Measurements from ENCODE around the gene DRAXIN.

DRAXIN gene

DNA sequence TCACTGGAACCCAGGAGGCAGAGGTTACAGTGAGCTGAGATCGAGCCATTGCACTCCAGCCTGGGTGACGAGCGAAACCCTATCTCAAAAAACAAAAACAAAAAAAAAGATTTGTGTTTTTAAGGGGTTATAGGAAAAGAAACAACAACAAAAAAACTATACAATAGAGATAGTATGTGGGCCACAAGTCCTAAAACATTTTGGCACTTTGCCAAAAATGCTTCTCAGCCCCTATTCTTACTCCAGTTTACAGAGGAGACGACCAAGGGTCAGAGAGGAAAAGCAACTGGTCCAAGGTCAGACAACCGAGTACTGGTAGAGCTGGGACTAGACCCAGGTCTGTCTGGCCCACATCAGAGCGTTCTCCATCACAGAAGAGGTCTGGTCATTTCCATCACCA is 33.9 kb upstream of the DRAXIN start:
- DNase-seq, result no peak

DNA sequence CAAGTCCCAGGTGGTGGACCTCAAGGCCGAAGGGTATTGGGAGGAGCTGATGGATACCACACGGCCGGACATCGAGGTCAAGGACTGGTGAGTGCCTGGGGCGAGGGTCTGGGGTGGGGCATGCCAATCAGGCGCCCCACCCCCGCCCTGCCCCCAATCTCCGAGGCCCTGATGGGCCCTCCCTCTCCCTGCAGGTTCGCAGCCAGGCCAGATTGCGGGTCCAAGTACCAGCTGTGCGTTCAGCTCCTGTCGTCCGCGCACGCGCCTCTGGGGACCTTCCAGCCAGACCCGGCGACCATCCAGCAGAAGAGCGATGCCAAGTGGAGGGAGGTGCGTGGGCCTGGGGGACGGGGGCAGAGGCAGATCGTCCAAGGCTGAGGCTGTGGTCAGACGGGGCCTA is 33.0 kb upstream of the DRAXIN start:
- DNase-seq, result no peak

DNA sequence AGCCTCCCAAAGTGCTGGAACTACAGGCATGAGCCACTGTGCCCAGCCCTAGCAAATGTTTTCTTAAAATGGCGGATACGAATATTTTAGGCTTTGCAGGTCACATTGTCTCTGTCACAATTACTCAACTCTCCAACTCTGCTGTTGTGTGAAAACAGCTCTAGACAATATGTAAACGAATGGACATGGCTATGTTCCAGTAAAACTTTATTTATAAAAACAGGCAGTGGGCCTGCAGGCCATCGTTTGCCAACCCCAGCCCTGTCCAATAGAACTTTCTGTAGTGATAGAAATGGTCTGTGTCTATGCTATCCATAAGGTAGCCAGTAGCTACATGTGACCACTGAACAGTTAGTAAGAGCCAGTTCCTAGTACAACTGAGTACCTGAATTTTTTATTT is 31.8 kb upstream of the DRAXIN start:
- no peak for DNase-seq

DNA sequence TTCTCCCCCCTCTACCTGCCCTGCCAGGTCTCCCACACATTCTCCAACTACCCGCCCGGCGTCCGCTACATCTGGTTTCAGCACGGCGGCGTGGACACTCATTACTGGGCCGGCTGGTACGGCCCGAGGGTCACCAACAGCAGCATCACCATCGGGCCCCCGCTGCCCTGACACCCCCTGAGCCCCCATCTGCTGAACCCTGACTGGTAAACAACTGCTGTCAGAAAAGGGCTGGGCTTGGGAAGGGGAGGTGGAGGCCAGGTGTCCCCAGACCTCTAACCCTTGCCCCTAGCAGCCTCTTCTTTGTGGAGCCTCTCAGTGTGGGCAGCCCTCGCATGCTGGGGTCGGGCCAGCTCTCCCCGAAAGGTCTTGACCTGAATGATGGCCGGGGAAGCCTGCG is 30.4 kb upstream of the DRAXIN start:
- no peak for DNase-seq

DNA sequence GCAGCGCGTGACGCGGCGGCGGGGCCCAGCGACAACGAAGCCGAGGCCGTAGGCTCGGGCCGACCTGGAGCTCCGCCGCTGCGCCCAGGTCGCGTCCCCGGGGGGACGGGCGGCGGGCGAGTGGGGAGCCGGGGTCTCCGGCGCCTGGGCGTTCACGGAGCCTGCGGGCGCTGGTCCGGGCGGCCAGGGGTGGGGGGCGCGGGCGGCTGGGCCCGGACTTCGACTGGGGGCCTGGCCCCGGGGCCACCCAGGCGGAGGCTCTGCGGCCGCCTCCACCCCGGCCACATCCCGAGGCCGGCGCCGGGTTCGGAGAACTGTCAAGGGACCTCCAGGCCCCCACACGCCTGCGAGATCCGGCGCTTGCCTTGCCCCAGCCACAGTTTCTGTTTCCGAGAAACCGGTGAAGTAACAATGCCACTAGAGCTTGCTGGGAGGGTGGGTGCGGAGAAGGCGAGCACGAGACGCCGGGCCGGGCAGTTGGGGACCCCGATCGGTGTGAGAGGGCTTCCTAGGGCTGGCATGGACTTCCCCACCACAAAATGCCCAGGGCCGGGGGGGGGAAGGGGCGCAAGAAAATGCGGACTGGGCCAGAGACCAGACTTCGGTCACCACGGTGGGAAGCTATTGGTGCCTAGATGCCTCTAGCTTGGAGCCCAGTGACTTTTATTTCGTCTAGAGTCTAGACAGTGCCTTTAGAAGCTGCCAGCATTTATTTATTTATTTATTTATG is 27.0 kb upstream of the DRAXIN start:
- DNase-seq, result peak; percentile 67 to 73

DNA sequence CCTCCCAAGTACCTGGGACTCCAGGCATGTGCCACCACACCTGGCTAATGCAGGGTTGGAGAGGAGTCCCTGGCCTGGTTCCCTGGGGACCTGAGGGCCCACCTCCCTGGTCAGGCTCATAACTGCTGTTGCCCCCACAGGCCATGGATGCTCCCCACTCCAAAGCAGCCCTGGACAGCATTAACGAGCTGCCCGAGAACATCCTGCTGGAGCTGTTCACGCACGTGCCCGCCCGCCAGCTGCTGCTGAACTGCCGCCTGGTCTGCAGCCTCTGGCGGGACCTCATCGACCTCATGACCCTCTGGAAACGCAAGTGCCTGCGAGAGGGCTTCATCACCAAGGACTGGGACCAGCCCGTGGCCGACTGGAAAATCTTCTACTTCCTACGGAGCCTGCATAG is 23.0 kb upstream of the DRAXIN start:
- DNase-seq, result no peak

DNA sequence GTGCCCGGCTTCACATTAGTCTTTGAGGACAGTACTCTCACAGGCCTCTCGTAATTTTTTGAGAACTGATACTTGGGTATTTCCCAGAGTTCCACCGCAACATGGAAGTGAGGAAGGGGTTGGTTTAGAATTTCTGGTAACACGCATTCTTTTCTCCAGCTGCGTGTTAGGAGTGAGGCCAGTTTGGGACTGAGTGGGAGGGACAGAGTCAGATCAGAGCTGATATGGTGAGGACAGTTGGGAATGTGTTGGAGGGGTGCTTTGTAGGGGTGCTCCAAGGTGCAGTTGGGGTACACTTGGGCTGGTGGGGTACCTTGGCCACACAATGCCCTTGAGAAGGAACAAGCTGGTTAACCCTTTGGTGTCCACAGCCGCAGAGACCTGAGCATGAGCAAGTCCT is 20.8 kb upstream of the DRAXIN start:
- DNase-seq, result no peak

DNA sequence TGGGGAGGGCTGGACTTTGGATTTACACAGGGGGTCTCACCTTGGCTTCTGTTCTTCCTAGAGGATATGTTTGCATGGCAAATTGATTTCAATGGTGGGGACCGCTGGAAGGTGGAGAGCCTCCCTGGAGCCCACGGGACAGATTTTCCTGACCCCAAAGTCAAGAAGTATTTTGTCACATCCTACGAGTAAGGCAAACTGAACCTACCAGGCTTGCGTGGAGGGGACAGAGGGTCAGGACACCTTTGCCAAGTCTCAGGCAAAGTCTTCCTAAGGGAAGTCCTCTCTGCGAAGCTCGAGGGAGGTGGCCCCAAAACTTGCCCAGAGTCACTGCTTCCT is 20.3 kb upstream of the DRAXIN start:
- no peak for DNase-seq

DNA sequence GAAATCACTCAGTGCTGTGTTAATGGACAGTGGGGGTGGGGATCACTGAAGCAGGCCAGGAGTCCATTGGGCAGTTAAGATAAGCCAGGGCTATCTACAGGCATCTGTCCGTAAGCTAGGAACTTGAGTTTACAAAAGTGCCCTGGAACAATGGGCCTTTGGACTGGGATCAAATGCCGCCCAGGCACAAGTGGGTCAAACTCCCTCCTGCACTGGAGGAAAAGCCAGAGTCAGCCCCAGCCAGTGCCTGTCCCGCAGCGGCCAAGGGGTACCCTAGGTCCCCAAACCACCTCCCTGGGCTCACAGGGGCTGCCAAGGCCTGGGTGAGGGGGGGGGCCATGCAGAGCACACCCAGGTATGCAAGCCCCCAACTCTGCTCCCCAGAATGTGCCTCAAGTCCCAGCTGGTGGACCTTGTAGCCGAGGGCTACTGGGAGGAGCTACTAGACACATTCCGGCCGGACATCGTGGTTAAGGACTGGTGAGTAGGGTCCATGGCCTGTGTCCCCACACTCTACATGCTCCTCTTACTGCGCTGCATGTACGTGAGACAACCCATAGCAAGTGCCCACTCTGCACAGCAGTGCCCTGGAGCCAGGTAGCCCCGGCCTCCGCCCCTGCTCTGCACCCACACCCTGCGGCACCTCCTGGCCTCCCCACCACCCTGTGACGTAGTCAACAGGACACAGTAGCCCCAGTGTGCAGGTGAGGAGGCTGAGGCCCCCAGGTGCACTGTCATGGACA is 19.8 kb upstream of the DRAXIN start:
- DNase-seq, result no peak

DNA sequence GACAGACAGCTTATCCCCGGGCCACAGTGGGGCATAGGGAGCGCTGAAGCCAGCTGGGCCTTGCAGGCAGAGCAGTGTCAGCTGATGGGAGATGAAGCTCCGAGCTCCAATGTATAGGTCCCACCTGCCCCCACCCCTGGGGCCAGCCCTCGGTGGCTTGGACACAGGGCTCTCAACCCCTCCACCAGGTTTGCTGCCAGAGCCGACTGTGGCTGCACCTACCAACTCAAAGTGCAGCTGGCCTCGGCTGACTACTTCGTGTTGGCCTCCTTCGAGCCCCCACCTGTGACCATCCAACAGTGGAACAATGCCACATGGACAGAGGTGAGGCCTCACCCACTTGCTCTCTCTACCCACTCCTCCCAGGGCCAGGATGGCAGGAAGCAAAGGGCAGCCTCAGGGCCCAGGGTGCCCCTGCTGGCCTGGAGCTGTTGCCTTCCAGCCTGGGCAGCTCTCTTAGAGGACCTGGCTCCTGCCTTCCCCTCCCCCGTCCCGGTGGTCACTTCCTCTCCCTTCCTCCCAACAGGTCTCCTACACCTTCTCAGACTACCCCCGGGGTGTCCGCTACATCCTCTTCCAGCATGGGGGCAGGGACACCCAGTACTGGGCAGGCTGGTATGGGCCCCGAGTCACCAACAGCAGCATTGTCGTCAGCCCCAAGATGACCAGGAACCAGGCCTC is 18.3 kb upstream of the DRAXIN start:
- no peak for DNase-seq

DNA sequence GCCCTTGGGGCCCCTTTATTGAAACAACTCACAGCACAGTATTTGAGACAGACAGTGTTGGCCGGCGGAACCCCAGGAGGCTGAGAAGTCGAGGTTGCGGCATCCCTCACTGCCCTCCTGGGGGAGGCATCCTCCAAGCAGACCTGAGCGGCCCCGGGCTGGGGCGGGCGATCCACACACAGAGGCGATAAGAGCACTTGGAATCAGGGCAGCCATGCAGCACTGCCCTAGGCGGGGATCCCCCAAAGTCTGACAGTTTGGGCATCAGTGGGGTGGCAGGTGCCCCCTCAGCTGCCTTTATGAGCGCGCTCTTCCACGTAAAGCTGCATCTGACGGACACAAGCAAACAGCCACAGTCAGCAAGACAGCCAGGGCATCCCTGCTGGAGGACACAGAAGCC is 17.0 kb upstream of the DRAXIN start:
- DNase-seq, result no peak

DNA sequence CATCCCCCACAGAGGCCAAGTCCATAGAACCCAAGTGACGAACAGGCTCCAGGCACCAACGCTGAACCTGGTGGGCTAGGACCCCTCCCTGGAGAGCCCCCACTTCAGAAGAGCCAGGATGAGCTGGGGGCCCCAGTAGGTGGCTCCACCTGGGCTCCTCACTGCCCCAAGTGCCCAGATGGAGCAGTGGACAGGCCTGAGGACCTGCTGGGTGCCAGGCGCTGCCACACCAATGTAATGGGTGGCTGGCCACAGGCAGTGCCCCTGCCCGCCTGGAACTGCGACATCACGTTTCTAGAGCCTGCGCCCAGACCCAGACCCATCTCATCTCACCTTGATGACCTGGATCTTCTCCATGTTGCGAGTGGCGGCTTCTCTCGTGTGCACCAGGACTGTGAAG is 16.2 kb upstream of the DRAXIN start:
- no peak for DNase-seq

DNA sequence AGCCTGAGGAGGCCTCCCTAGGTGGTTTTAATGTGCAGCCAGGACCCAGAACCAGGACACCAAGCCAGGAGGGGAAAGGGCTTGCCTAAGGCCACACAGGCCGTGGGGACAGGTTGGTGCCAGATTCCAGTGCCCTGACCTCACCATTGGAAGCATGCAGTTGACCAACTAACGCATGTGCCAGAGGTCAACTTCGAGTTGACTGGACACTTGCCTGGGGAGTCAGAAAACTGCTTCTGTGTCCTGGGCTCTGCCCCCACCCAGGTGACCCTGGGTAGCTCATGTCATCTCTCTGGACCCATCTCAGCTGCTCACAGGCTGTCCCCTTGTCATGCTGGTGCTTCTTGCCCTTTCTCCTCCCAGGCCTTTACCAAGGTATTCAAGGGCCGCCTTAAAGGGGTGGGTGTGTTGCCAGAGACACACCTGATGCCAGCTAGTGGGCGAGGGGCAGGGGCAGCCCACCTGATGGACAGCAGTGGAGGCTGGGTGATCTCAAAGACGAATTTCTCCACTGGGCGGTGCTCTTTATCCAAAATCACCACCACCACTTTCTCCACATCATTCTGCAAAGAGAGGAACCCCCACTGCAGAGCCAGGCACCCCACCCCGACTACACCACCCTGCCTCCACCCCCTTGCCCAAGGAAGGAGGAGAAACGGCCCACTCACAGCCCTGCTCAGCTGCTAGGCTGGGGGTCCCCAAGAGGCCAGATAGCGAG is 15.0 kb upstream of the DRAXIN start:
- no peak for DNase-seq

DNA sequence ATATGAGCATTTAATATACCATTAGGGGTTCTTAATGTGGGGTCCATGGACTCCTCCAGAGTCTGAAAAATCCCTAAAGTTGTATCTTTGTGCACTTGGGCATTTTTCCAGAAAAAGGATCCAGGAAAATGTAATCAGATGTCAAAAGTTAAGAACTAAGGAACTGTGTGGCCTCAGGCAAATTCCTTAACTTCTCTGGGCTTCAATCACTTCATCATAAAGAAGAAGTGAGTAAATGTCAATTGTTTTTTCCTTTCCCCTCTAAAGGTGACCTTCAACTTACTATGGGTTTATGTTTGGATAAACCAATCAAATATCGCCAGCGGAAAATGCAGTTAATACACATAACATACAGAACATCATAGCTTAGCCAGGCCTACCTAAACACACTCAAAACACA is 13.1 kb upstream of the DRAXIN start:
- DNase-seq, result no peak

DNA sequence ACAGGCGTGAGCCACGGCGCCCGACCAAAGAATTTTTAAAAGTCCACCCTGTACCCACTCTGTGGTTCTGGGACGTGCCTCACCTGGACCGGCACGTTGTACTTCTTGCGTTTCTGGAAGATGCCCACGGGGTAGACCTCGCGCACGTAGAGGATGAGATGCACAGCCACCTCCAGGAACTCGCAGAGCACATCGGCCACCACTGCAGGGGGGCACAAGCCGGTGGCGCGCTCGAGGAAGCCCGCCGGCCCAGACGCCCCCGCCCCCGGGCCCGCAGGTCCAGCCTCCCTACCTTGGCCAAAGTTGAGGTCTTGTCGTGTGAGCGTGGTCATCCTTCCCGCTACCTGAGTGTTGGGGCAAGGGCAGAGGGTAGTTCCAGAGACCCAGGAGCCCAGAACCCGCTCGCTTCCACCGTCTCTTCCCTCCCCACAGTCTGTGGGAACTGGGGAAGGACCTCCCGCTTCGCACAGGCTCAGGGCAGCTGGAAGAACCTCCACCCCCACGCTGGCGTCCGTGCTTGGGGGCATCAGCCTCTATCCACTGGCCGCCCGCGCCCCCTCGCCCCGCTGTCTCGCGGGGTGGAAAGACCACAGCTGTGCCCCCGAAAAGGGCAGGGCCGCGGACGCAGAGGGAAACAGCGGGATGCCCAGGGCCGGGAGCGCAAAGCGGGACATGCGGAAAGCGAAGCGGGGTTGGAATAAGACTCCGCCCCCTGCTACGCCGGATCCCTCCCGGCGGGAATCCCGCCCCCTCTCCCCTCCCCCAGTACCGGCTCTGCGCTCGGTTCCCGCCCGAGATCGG is 11.0 kb upstream of the DRAXIN start:
- DNase-seq, result no peak

DNA sequence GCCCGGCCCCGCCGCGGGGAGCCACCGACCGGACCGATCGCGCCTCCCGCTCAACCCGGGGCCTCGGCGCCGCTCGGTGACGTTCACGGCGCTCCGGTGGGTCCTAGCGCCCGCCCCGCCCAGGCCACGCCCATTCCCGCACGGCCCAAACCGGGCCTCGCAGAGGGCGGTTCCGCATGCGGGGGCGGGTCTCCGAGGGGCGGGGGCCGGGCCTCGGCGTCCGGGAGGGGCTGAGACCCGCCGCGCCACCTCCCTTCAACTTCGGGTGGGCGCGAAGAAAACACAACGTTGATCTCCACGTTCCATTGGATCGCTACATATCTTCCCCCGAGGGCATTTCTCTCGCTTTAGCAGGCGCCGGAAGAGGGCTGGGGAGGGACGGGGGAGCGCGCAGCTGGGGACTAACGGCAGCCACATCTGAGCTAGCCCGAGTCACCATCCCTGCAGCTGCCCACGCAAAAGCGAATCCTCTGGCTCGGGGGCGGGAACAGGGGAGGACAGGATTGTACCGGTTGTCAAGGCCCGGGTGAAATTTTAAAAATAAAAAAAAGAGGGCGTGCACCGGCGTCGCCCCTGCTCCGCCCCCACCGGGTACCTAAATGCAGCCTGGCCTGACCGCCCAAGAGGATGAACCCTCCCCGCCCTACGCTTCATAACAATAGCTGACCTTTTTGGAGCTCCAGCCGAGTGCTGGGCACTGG is 10.3 kb upstream of the DRAXIN start, which contains the start of gene MAD2L2:
Gene MAD2L2, minus strand, starts transcription at position 78 of the 701 bp plus-strand sequence. CDS start 547 bp downstream, outside the sequence.
- peak; percentile 93 to 94 for DNase-seq

DNA sequence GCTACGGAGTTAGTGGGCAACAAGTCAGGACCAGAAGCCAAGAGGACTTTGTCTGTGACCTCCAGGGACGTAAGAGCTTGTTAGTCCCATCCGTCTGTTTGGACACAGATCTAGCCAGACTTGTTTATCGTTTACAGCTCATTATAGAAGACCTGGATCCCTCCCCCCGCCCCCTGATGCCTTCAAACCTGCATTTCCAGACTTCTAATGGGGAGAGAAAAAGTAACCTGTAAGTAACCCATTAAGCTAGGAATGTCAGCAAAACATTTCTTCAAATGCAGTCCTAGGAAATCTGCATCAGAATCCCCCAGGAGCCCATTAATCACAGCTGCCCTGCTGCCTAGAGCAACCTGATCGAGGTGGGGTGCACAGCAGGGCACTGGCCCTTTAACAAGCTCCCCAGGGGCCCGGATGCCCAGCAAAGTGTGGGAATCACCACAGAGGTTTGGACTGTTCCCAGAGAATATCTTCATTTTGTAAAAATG is 9.2 kb upstream of the DRAXIN start:
- no peak for DNase-seq

DNA sequence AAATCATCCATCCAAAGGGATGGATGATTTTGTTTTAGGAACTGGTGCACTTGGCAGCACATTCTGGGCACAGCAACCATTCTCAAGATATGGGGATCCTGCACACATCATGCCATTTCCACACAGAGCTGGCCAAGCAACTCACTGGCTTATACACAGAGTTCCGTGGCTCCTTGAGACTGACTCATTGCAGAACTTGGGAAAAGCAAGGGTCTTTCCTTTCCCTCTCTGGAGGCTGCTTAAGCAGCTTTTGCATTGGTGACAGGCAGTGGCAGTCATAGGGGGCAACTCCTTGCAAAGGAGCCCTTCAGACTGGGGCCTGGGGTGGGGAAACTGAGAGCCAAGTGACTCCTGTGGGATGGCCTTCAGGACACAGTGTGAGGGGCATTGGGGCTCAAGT is 8.7 kb upstream of the DRAXIN start:
- no peak for DNase-seq

DNA sequence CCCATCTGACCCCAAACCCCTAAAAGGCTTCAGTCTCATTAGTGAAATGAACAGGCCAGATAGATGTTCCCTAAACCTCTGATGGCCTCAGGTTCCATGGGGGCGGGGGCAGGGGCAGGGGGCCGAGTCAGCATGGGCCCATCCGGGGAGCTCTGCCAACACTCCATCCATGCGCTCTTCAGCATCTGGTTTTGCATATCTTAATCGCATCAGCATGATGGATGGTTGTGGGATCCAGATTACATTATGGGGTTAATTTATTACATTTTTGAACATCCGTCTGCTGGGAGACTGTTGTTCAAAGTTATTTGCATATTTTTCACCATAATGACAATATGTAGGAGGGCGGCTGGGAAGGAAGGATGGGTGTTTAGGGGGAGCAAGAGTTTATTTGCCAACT is 7.4 kb upstream of the DRAXIN start:
- DNase-seq, result no peak

DNA sequence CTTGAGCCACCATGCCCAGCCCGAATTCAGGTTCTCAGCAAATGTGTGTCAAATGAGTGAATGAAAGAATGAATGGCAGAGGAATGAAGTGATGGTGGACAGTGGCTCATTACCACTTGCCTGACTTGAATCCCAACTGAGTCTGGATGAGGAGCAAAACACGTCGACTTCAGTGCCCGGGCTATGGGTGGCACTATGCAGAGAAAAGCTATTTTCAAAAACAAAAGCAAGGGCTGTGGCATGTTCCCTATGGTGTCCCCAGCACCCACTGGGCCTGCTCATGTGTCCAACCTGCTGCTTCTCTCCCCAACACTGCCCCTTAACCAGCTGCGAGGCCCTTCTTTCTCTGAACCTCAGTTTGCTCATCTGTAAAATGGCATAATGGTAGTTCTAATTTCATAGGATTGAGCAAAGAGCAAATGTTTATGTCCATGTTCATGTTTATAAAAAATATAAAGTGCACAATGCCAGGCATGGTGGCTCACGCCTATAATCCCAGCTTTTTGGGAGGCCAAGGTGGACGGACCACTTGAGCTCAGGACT is 6.2 kb upstream of the DRAXIN start:
- no peak for DNase-seq

DNA sequence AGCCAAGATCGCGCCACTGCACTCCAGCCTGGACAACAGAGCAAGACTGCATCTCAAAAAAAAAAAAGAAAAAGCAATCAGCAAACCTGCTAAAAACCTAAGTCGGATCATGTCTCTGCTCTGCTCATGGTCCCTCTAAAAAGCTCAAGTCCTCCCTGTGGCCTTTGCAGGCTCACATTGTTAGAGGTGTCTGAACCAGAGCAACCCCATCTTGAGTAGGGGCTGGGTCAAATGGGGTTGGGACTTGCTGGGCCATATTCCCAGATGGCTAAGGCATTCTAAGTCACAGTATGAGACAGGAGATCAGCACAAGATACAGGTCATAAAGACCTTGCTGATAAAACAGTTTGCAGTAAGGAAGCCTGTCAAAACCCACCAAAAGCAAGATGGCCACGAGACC is 3.0 kb upstream of the DRAXIN start:
- no peak for DNase-seq
